ENCODE data around the gene HEG1. TPM values are rescaled to one million over a fixed set of nuclear protein-coding genes. Genes with fewer than 3 reads are reported as not detected.

HEG1 gene
- total RNA-seq, 2 donors from 2014 or later: 7.4 to 9.5 TPM

DNA sequence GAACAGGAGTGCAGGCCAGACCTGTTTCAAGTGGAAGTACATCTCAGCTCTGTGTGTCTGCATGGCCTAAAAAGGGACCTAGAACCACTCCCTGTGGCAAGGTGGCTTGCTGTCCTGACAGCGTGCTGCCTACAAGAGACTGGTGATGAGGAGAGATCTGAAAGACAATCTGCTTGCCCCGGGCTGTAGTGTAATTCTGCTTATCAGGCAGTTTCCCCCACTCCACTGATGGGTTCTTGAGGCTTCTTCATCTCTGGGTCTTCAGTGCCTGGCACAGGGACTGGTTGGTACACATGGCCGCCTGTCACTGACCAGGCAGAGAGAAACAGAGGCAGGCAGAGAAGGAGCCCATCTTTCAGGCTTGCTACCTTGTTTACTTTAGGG, 57.6 kb downstream of the HEG1 start:
- no peak overlapping the region for H3K4me3 Mint-ChIP-seq
- H3K27ac Mint-ChIP-seq: no peak overlapping the region
- H3K36me3 Mint-ChIP-seq (ENCODE audit: insufficient read depth in 2 of 2): peaks cover 0 to 2% of the 10 kb centered on the region in 2 donors
- H3K4me1 Mint-ChIP-seq (ENCODE audit: low read depth): peaks cover 16% of the 10 kb centered on the region
- H3K9me3 Mint-ChIP-seq: no peaks in the 10 kb centered on the region
- DNase-seq (no peak), ATAC-seq (replicated peaks in 1 of 2) (no peak)
- no peaks in the 10 kb centered on the region for H3K27me3 Mint-ChIP-seq (ENCODE audit: low read depth)

DNA sequence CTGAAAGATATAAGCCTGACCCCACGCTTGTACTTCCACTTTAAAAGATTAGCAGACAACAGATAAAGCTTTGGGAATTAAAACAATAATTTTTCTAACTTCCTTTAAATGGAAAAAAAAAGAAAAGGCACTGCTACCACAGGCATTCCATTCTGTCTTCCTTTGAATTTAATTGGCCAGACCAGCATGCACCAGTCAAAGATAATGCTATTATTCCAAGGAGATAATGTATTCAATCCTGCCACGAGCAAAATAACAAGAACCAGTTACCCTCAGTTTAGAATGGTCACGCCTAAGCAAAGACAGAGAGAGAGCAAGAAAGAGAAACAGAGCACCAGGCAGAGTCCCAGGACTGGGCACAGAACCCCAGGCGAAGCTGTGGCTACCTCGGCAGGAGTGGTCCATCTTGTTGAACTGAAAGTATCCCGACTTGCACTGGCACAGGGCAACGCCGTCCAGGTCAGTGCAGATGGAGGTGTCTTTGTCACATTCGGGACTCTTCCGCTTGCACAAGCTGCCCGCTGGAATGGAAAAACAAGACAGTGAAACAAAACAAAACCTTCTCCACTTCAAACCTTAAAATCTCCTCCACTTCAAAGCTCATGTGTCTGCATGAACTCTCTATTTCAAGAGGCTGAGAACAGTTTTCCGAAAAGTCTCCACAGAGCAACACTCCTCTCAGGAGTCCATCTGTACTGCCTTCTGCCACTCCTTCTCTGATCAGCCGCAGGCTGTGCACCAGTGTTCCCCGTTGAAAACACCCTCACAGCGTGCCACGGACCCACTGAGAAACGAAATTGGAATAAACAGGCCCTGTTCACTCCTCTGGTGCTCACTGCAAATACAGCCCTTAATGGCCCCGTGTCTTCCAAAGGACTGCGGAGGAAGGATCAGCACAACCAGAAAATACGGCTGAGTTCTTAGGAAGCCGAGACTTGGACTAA, 58.2 kb downstream of the HEG1 start:
- no peak overlapping the region for H3K4me3 Mint-ChIP-seq

DNA sequence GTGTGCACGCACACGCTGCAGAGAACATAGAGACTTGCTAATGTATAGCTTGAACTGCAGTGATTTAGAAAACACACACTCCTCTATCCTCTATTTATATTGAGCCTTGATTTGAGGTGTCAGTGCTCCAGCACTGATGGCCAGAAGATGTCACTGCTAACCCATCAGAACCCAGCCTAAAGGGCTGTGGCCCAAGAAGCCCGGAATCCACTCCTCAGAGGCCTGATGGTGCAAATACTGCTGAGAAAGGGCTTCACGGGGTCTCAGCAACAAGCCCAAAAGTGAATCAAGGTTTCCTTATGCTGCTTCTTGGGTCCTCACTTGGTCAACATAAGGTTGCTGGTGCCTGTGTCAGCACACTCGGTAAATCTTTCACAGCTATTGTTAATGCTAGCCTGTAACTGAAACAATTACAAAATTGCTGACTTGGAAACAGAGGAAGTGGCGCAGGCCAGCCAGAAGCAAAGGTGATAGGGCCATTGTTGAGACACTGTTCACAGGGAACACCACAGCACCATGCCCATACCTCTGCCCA, 60.3 kb downstream of the HEG1 start:
- ATAC-seq (replicated peaks in 1 of 2): peak; percentile 88 to 90
- no peak overlapping the region for H3K27ac Mint-ChIP-seq
- H3K4me1 Mint-ChIP-seq (ENCODE audit: low read depth): no peaks in the 10 kb centered on the region

More for the DNA sequence above, 58.2 kb downstream of the HEG1 start:
- no peaks in the 10 kb centered on the region for H3K9me3 Mint-ChIP-seq
- H3K27ac Mint-ChIP-seq: no peak overlapping the region
- H3K4me1 Mint-ChIP-seq (ENCODE audit: low read depth): peaks cover 12% of the 10 kb centered on the region
- H3K36me3 Mint-ChIP-seq (ENCODE audit: insufficient read depth in 2 of 2): peaks cover 0 to 2% of the 10 kb centered on the region in 2 donors
- DNase-seq (no peak), ATAC-seq (replicated peaks in 1 of 2) (no peak)
- H3K27me3 Mint-ChIP-seq (ENCODE audit: low read depth): no peaks in the 10 kb centered on the region

DNA sequence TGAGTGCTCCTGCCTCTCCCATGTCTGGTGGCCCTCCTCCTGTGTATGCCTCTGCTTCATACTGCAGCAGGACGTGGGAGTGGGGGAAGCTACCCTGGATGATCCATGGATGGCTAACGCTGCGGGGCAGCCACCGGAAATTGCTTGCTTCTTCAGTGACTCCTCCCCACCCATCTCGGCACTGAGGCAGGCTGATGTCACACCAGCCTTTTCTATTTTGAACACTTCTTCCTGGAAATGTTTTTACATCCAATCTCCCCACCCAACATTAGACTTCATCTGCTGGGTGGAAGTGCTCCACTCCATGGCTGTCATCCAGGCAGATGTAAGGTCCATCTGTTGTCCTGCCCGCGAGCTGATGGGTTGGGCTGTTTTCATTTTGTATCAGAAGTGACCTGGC, 62.3 kb downstream of the HEG1 start:
- Mint-ChIP-seq H3K4me1 (ENCODE audit: low read depth) (no peaks in the 10 kb centered on the region), H3K27ac (no peak overlapping the region), H3K27me3 (ENCODE audit: low read depth) (no peaks in the 10 kb centered on the region), H3K36me3 (ENCODE audit: insufficient read depth in 2 of 2) (peaks cover 0 to 2% of the 10 kb centered on the region in 2 donors), H3K4me3 (no peak overlapping the region), H3K9me3 (no peaks in the 10 kb centered on the region)
- ATAC-seq (replicated peaks in 1 of 2): no peak
- DNase-seq: no peak

More for the DNA sequence above, 60.3 kb downstream of the HEG1 start:
- no peaks in the 10 kb centered on the region for H3K9me3 Mint-ChIP-seq
- H3K4me3 Mint-ChIP-seq: no peak overlapping the region
- H3K27me3 Mint-ChIP-seq (ENCODE audit: low read depth): no peaks in the 10 kb centered on the region
- DNase-seq: peak; percentile 45 to 47
- peaks cover 0 to 2% of the 10 kb centered on the region in 2 donors for H3K36me3 Mint-ChIP-seq (ENCODE audit: insufficient read depth in 2 of 2)

DNA sequence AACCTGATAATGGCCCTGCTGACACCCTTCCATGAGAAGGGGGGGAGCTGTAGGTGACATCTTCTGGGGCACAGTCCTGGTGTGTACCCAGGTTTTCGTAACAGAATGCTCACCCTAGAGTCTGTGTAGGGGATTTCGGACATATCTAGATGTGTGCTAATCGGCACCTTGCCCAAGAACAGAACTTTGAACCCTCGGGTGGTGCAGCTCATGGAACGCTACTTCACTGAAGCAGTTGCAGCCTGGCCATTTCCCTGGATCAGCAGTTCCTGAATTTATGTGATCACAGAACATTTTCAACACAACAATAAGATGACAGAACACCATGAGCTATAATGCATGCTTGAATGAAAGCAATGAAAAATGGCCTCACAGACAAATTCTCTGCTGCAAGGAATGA, 63.8 kb downstream of the HEG1 start:
- no peak for DNase-seq
- H3K36me3 Mint-ChIP-seq (ENCODE audit: insufficient read depth in 2 of 2): peaks cover 0 to 2% of the 10 kb centered on the region in 2 donors
- no peak overlapping the region for H3K27ac Mint-ChIP-seq
- no peak for ATAC-seq (replicated peaks in 1 of 2)
- H3K9me3 Mint-ChIP-seq: no peaks in the 10 kb centered on the region
- no peaks in the 10 kb centered on the region for H3K27me3 Mint-ChIP-seq (ENCODE audit: low read depth)
- H3K4me1 Mint-ChIP-seq (ENCODE audit: low read depth): no peaks in the 10 kb centered on the region
- H3K4me3 Mint-ChIP-seq: no peak overlapping the region

DNA sequence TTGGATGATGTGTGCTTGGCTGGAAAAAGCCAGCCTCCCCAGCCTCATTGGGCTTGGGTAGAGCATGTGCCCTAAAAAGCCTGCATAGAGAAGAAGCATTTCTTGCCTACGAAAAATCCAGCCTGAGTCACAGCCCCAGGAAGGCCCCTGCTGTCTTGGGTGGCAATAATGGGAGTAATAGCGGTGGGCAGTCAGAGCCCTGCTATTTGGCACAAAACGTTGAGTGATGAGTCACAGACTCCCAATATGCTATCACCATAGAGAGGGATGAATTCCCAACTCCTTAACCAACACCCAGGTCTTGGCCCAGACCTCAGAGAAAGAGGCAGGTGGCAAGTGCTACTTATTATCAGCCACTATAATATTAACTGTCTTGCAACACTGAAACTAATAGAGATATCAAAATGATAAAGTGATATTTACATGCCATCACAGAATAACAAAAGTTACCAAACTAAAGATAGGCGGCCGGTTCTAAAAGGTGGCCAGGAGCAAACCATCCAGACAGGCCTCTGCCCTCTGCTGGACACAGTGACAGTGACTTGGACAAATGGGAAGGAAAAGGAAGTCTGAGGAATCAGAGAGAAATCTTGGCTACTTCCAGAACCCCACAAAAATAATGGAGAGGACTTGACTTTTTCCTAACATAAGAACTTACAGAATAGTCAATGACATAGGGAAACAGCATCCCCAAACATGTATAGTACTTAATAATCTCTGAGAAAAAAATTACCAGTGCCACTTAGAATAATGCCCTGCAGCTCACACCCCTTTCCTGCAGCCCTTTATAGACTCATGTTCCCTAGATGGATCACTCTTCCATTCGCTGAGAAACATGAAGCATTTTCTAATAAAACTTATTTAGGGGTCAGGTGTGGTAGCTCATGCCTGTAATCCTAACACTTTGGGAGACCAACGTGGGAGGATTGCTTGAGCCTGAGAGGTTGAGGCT, 69.3 kb downstream of the HEG1 start:
- DNase-seq: no peak
- Mint-ChIP-seq H3K27ac (no peak overlapping the region), H3K9me3 (no peaks in the 10 kb centered on the region), H3K4me1 (ENCODE audit: low read depth) (no peaks in the 10 kb centered on the region), H3K36me3 (ENCODE audit: insufficient read depth in 2 of 2) (no peaks in the 10 kb centered on the region), H3K27me3 (ENCODE audit: low read depth) (no peaks in the 10 kb centered on the region), H3K4me3 (no peak overlapping the region)
- no peak for ATAC-seq (replicated peaks in 1 of 2)

DNA sequence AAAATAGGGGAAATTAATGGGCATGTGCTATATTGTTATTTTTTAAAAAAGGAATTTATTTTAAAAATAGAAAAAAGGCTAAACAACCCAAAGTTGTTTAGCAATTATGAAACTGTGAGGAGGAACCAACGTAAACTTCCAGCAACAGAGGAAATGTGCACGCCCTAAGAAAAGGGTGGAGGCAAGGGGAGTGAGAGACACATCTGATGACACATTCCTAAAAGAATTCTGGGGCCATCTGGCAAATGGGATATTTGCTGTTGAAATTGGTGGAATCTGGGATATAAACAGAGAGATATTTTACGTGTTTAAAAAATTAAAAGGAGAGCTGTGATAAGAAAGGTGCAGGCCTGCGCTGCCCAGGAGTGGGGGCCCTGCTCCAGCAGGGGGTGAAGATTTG, 70.4 kb downstream of the HEG1 start:
- no peaks in the 10 kb centered on the region for H3K27me3 Mint-ChIP-seq (ENCODE audit: low read depth)
- no peaks in the 10 kb centered on the region for H3K4me1 Mint-ChIP-seq (ENCODE audit: low read depth)
- no peak overlapping the region for H3K27ac Mint-ChIP-seq
- no peak overlapping the region for H3K4me3 Mint-ChIP-seq
- H3K36me3 Mint-ChIP-seq (ENCODE audit: insufficient read depth in 2 of 2): no peaks in the 10 kb centered on the region
- no peaks in the 10 kb centered on the region for H3K9me3 Mint-ChIP-seq
- ATAC-seq (replicated peaks in 1 of 2): no peak
- DNase-seq: no peak

DNA sequence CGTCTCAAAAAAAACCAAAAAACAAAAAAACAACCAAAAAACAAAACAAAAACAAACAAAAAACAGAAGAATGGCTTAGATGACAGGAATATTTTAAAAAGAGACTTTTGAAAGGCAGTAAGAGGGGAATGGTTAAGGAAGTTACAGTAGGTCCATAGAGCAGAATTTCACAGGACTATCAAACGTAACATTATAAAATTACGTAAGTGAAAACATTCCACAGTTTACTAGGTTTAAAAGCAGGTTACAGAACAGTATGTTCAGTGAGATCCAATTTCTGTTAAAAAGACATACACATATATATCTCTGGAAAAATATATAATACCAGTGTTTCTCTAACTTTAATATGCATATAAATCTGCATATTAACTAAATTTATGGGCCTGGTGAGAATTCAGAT, 71.0 kb downstream of the HEG1 start:
- Mint-ChIP-seq H3K9me3 (no peaks in the 10 kb centered on the region), H3K4me3 (no peak overlapping the region), H3K36me3 (ENCODE audit: insufficient read depth in 2 of 2) (no peaks in the 10 kb centered on the region), H3K27ac (no peak overlapping the region), H3K27me3 (ENCODE audit: low read depth) (no peaks in the 10 kb centered on the region), H3K4me1 (ENCODE audit: low read depth) (no peaks in the 10 kb centered on the region)
- ATAC-seq (replicated peaks in 1 of 2): no peak
- DNase-seq: no peak

DNA sequence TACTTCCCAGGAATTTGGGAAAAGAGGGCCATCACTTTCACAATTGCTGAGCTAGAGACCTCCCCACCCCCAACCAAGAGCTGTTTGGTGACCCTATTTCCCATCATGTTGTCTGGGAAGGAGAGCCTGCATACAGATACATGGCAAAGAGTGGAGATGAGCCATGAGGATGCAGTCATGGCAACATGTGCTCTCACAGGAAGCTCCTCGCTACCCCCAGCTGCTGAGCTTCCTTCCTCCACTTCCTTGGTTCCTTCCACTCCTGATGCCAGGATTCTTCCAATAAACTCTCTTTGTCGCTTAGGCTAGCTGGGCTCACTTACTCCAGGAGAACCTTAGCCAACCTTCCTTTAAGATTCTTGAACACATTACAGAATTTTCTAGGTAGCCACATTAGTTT, 72.9 kb downstream of the HEG1 start:
- no peaks in the 10 kb centered on the region for H3K36me3 Mint-ChIP-seq (ENCODE audit: insufficient read depth in 2 of 2)
- H3K9me3 Mint-ChIP-seq: no peaks in the 10 kb centered on the region
- no peaks in the 10 kb centered on the region for H3K27me3 Mint-ChIP-seq (ENCODE audit: low read depth)
- H3K4me3 Mint-ChIP-seq: no peak overlapping the region
- DNase-seq: no peak
- ATAC-seq (replicated peaks in 1 of 2): no peak
- no peaks in the 10 kb centered on the region for H3K4me1 Mint-ChIP-seq (ENCODE audit: low read depth)
- H3K27ac Mint-ChIP-seq: no peak overlapping the region

DNA sequence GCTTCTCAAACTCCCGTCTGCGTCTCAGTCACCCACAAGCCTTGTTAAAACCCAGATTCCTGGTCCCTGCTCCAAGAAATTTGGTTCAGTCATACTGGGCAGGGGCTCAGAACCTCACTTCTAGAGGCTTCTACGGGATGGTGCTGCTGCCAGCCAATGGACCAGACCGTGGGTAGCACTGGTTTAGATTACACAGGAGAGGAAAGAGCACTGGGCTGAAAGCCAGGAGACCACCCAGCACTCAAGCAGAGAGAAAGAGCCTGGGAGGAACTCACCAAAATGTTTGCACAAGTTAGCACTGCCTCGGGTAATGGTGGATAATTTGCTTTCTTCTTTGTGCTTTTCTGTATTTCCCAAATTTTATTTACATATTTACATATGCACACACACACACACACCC, 74.3 kb downstream of the HEG1 start:
- no peaks in the 10 kb centered on the region for H3K27me3 Mint-ChIP-seq (ENCODE audit: low read depth)
- ATAC-seq (replicated peaks in 1 of 2): no peak
- H3K4me3 Mint-ChIP-seq: no peak overlapping the region

DNA sequence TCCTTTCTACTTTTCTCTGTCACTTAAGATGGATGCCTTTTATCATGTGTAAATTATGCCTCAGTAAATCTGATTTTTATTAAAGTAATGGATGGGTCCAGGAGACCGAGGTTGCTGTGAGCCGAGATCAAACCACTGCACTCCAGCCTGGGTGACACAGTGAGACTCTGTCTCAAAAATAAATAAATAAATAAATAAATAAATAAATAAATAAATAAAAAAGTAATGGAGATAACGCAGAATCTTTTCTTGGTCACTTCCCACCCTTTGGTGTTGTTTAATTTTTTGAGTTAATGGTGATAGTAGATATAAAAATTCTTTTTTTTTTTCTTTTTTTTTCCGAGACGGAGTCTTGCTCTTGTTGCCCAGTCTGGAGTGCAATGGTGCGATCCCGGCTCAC, 77.2 kb downstream of the HEG1 start:
- H3K36me3 Mint-ChIP-seq (ENCODE audit: insufficient read depth in 2 of 2): no peaks in the 10 kb centered on the region
- no peak for ATAC-seq (replicated peaks in 1 of 2)
- no peak for DNase-seq

More for the DNA sequence above, 74.3 kb downstream of the HEG1 start:
- Mint-ChIP-seq H3K36me3 (ENCODE audit: insufficient read depth in 2 of 2) (no peaks in the 10 kb centered on the region), H3K27ac (no peak overlapping the region), H3K4me1 (ENCODE audit: low read depth) (no peaks in the 10 kb centered on the region), H3K9me3 (no peaks in the 10 kb centered on the region)
- no peak for DNase-seq

DNA sequence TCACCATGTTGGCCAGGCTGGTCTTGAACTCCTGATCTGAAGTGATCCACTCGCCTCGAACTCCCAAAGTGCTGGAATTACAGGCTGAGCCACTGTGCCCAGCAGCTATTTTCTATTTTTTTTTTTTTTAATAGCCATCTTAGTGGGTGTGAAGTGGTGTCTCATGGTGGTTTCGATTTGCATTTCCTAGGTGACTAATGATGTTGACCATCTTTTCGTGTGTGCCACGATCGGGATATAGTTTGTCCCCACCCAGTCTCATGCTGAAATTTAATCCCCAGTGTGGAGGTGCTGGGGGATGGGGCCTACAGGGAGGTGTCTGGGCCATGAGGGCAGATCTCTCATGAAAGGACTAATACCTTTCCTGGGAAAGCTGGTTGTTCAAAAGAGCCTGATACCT, 79.4 kb downstream of the HEG1 start:
- ATAC-seq (replicated peaks in 1 of 2) (no peak), DNase-seq (no peak)
- Mint-ChIP-seq H3K9me3 (no peaks in the 10 kb centered on the region), H3K27ac (no peak overlapping the region), H3K27me3 (ENCODE audit: low read depth) (no peaks in the 10 kb centered on the region), H3K36me3 (ENCODE audit: insufficient read depth in 2 of 2) (no peaks in the 10 kb centered on the region), H3K4me1 (ENCODE audit: low read depth) (no peaks in the 10 kb centered on the region), H3K4me3 (no peak overlapping the region)

More for the DNA sequence above, 77.2 kb downstream of the HEG1 start:
- Mint-ChIP-seq H3K27me3 (ENCODE audit: low read depth) (no peaks in the 10 kb centered on the region), H3K4me1 (ENCODE audit: low read depth) (no peaks in the 10 kb centered on the region), H3K27ac (no peak overlapping the region), H3K4me3 (no peak overlapping the region), H3K9me3 (no peaks in the 10 kb centered on the region)

DNA sequence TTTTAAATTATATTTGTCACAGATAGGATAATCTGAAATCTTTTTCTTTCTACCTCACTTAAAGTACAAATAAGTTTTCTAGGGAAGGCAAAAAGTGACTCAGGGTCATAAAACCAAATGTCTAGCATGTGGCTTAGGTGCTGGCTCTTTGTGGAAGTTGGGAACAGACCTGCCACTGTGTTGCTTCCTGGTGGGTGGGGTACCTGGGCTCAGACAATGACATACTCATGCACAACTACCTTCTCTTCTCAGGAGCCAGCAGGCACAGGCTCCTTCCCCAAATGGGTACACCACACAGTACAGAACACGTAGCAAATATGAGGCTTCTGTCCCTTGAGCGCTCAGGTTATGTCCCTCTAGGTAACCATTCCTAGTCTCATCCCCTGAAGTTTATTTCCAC, 81.1 kb downstream of the HEG1 start:
- no peak overlapping the region for H3K27ac Mint-ChIP-seq
- H3K4me1 Mint-ChIP-seq (ENCODE audit: low read depth): no peaks in the 10 kb centered on the region
- no peak overlapping the region for H3K4me3 Mint-ChIP-seq
- H3K27me3 Mint-ChIP-seq (ENCODE audit: low read depth): no peaks in the 10 kb centered on the region
- ATAC-seq (replicated peaks in 1 of 2) (no peak), DNase-seq (no peak)
- H3K36me3 Mint-ChIP-seq (ENCODE audit: insufficient read depth in 2 of 2): peaks cover 0 to 3% of the 10 kb centered on the region in 2 donors
- no peaks in the 10 kb centered on the region for H3K9me3 Mint-ChIP-seq

Measured in activated T-cell treated with anti-CD3 and anti-CD28 coated beads, Interleukin-2, amount 50 U/mL, for 72 hours (primary cell).